Measurements from ENCODE around the gene GRK5.

GRCh38 chr10:119339109-119339508 lies 131.7 kb downstream of the GRK5 start:
- TF ChIP-seq EZH2 (IDR thresholded peaks at IDR 0.05): no peak
- TF ChIP-seq POLR2AphosphoS5 (IDR thresholded peaks at IDR 0.05; ENCODE audit: borderline replicate concordance, low read depth, low read length): no peak
- TF ChIP-seq FOXP2 (optimal IDR thresholded peaks at IDR 0.05; ENCODE audit: control extremely low read depth, extremely low read length, insufficient read depth): no peak
